Upper lobe of left lung (tissue), 4 donors: ENCODE measurements around the gene GINS1.

Experiments used
- CTCF ChIP-seq, 6 experiments: fragments of 450-650 bp in 4 of 6; fragments of 200-600 bp in 2 of 6; sonication (generic) in 2 of 6; IDR thresholded peaks; one replicate each; pipeline ENCODE4 v1.5.1; 2016 to 2019; ENCODE audit warnings: antibody characterized with exemption in 6 of 6
- POLR2A ChIP-seq, 4 donors: fragments of 450-650 bp; IDR thresholded peaks; one replicate each; pipeline ENCODE4 v1.5.1; 2016 to 2017; ENCODE audit warnings: antibody characterized with exemption in 4 of 4, mild to moderate bottlenecking in 2 of 4
- POLR2AphosphoS5 ChIP-seq, 2 donors: sonication (generic); formaldehyde crosslinking; IDR thresholded peaks; one replicate each; pipeline ENCODE4 v1.5.1; 2017; ENCODE audit warnings: antibody characterized with exemption in 2 of 2

GRCh38 chr20:25480797-25481196, 73.3 kb downstream of the GINS1 start:
- TF ChIP-seq POLR2A (IDR thresholded peaks at IDR 0.05): no peak
- TF ChIP-seq CTCF (IDR thresholded peaks at IDR 0.05): no peak
- no peak for TF ChIP-seq POLR2AphosphoS5 (IDR thresholded peaks at IDR 0.05)
